K562 (cell line): ENCODE measurements around the gene UQCC2. TPM values are rescaled to one million over a fixed set of nuclear protein-coding genes. Genes with fewer than 3 reads are reported as not detected.

Source experiments
- ATAC-seq: fragments of 200-7000 bp; cut with Tn5 transposase; 3 replicates; pipeline ENCODE4 v1.9.1; 2020; ENCODE audit warnings: moderate library complexity
- BruUV-seq: library from RNA; stranded (reverse); fragments of 400-500 nt; replicated peaks from 2 replicates; lab custom pipeline; 2021; lab: Mats Ljungman, UMichigan
- CTCF ChIA-PET: fragments of 300-600 bp; formaldehyde crosslinking; extraction: SDS; loops from one replicate; lab custom pipeline; 2021; ENCODE audit warnings: low intra/inter-chr PET ratio; lab: Yijun Ruan, JAX
- POLR2A ChIA-PET: fragments of 300-600, 350-650 bp; sonication (Branson Sonifier 250); formaldehyde crosslinking; extraction: SDS; loops from one replicate; lab custom pipeline; 2021; ENCODE audit warnings: antibody characterized with exemption, inconsistent platforms; lab: Yijun Ruan, JAX
- DNase-seq, 4 experiments: peaks; one replicate each; pipeline versions ENCODE4 v3.0.0 to v3.0.0-alpha.2; 2011 to 2018; ENCODE audit warnings: low spot score in 3 of 4, mixed read lengths in 3 of 4; ENCODE audit errors: extremely low read depth in 1 of 4
- FAIRE-seq: peaks from 2 replicates; lab custom pipeline; 2011; peaks lifted over from hg19 to GRCh38; lab: Jason Lieb, UNC
- H2AFZ ChIP-seq: 2 replicates; pipeline ENCODE4 v1.6.0; 2011; ENCODE audit warnings: low read depth, low read length, control low read depth, inconsistent platforms
- H3K27ac ChIP-seq: fragments of 200-600 bp; 3 replicates; pipeline ENCODE4 v1.8.0; 2011; ENCODE audit warnings: low read depth, mild to moderate bottlenecking, control low read depth, inconsistent platforms, low read length, moderate library complexity, mixed read lengths; ENCODE audit errors: extremely low read depth
- H3K27me3 ChIP-seq, 2 experiments: fragments of 300-600 bp in 1 of 2; 2 replicates in 1 of 2; 3 replicates in 1 of 2; pipeline versions ENCODE4 v1.6.0 to v1.8.0; 2011; ENCODE audit warnings: inconsistent platforms in 2 of 2, low read length in 2 of 2, mild to moderate bottlenecking in 1 of 2, mixed read lengths in 1 of 2, moderate library complexity in 1 of 2; ENCODE audit not compliant: control insufficient read depth in 2 of 2, insufficient read depth in 2 of 2
- H3K36me3 ChIP-seq: fragments of 300-600 bp; 3 replicates; pipeline ENCODE4 v1.8.0; 2011; ENCODE audit warnings: mild to moderate bottlenecking, low read length, inconsistent platforms; ENCODE audit not compliant: control insufficient read depth, insufficient read depth
- H3K4me1 ChIP-seq, 2 experiments: fragments of 200-600 bp in 1 of 2; replicated peaks in 1 of 2; 2 replicates in 1 of 2; 3 replicates in 1 of 2; pipeline versions ENCODE4 v1.5.1 to v1.8.0; 2011; ENCODE audit warnings: inconsistent platforms in 2 of 2, low read length in 2 of 2, mild to moderate bottlenecking in 1 of 2, mixed read lengths in 1 of 2, moderate library complexity in 1 of 2; ENCODE audit not compliant: control insufficient read depth in 2 of 2, insufficient read depth in 2 of 2
- H3K4me2 ChIP-seq: 2 replicates; pipeline ENCODE4 v1.6.1; 2011; ENCODE audit warnings: low read length, control low read depth, inconsistent platforms, mixed read lengths; ENCODE audit not compliant: insufficient read depth
- H3K4me3 ChIP-seq: fragments of 200-600 bp; sonication (generic), shearing (Covaris generic); 2 replicates; pipeline ENCODE4 v1.5.1; 2016; ENCODE audit warnings: control low read depth, inconsistent platforms
- H3K79me2 ChIP-seq: fragments of 200-600 bp; 3 replicates; pipeline ENCODE4 v1.8.0; 2011; ENCODE audit warnings: low read length, inconsistent platforms; ENCODE audit not compliant: control insufficient read depth, insufficient read depth
- H3K9ac ChIP-seq, 2 experiments: 2 replicates each; pipeline versions ENCODE4 v1.6.0 to v1.6.1; 2011; ENCODE audit warnings: low read depth in 2 of 2, low read length in 2 of 2, control low read depth in 1 of 2, inconsistent platforms in 1 of 2, mild to moderate bottlenecking in 1 of 2, mixed read lengths in 1 of 2; ENCODE audit not compliant: insufficient read depth in 1 of 2
- H3K9me1 ChIP-seq: one replicate; pipeline ENCODE4 v1.6.0; 2011; ENCODE audit warnings: inconsistent platforms, mild to moderate bottlenecking, low read length, moderate library complexity; ENCODE audit not compliant: control insufficient read depth, insufficient read depth
- H3K9me3 ChIP-seq: replicated peaks from 2 replicates; pipeline ENCODE4 v1.5.1; 2011; ENCODE audit warnings: low read depth, low read length, inconsistent platforms; ENCODE audit not compliant: control insufficient read depth, insufficient read depth
- H4K20me1 ChIP-seq: replicated peaks from 2 replicates; pipeline ENCODE4 v1.6.1; 2011; ENCODE audit warnings: low read length, inconsistent platforms, mixed read lengths; ENCODE audit not compliant: control insufficient read depth, insufficient read depth
- LCOR ChIP-seq: sonication (generic); formaldehyde crosslinking; IDR thresholded peaks from 2 replicates; pipeline ENCODE4 v1.8.0; 2022; ENCODE audit warnings: mild to moderate bottlenecking, missing genetic modification reagents
- SP1 ChIP-seq: sonication (generic); formaldehyde crosslinking; IDR thresholded peaks from 2 replicates; pipeline ENCODE4 v1.8.1; 2022; ENCODE audit warnings: mild to moderate bottlenecking, missing genetic modification reagents
- ZBTB1 ChIP-seq: sonication (generic); formaldehyde crosslinking; IDR thresholded peaks from 2 replicates; pipeline ENCODE4 v1.8.1; 2023; ENCODE audit warnings: missing genetic modification reagents, low read depth, mild to moderate bottlenecking, borderline replicate concordance
- ZNF277 ChIP-seq: fragments of 250-450 bp; sonication (Bioruptor Pico); IDR thresholded peaks from 2 replicates; pipeline ENCODE4 v1.8.0; 2022; ENCODE audit warnings: inconsistent platforms, mild to moderate bottlenecking, moderate library complexity, borderline replicate concordance
- ZNF354B ChIP-seq: fragments of 250-450 bp; sonication (Bioruptor Pico); IDR thresholded peaks from 2 replicates; pipeline ENCODE4 v1.4.0; 2020
- WGBS: fragments of 100-300 bp; shearing (Covaris generic); methylation state at CpG from one replicate; pipeline ENCODE4 v1.1.6; 2016; ENCODE audit warnings: low coverage, mixed read lengths; ENCODE audit not compliant: insufficient coverage; ENCODE audit errors: missing lambda C conversion rate; 5-methylcytosine and 5-hydroxymethylcytosine counted together
- in situ Hi-C: fragments of 300-500 bp; cut with MboI; formaldehyde crosslinking; loops from 4 replicates; pipeline ENCODE4 v1.15.0; 2018; ENCODE audit warnings: inconsistent platforms, mixed read lengths
- intact Hi-C: fragments of 100-400 bp; cut with micrococcal nuclease; formaldehyde crosslinking; loops from 2 replicates; pipeline ENCODE4 v1.14.2; 2022
- polyA plus RNA-seq, 8 experiments: library from polyadenylated mRNA; depleted of rRNA in 4 of 8; stranded (reverse) in 5 of 8; unstranded in 3 of 8; fragments of >200 nt; fragmentation: Nextera tagmentation in 2 of 8; fragmentation: Illumina TruSeq in 1 of 8; extraction: Ambion mirVana in 2 of 8; extraction: Trizol in 1 of 8; gene quantifications; 2 replicates each; pipeline versions ENCODE4 v1.2.1 to v1.2.3, GENCODE V29; 2011 to 2014; ENCODE audit warnings: inconsistent platforms in 1 of 8, missing spikeins in 1 of 8
- total RNA-seq, 7 experiments: library from RNA; depleted of rRNA in 6 of 7; stranded (reverse); fragments of >200 nt in 6 of 7; fragmentation: Illumina TruSeq in 2 of 7; extraction: Trizol in 2 of 7; gene quantifications; 2 replicates each; pipeline versions ENCODE4 v1.2.1 to v1.2.3, GENCODE V29; 2011 to 2021; ENCODE audit warnings: low replicate concordance in 1 of 7

The UQCC2 gene
- total and polyA plus RNA-seq, 9 of the 15 experiments (the other 6 are each of a cell fraction or from before 2014, with no cell fraction given), result 58.5 to 927 (median 158) TPM

- Histone ChIP-seq H2AFZ (no peak overlapping the region), H3K27me3 (no peaks in the 10 kb centered on the region), H3K4me3 (no peak overlapping the region), H3K36me3 (peaks cover 83% of the 10 kb centered on the region), H4K20me1 (no peaks in the 10 kb centered on the region), H3K9me3 (no peaks in the 10 kb centered on the region), H3K79me2 (no peaks in the 10 kb centered on the region), H3K4me1 (peaks cover 5 to 13% of the 10 kb centered on the region in 2 experiments; a peak in 4 of 5 replicates), H3K9me1 (no peaks in the 10 kb centered on the region), H3K27ac (no peak overlapping the region), H3K4me2 (no peak overlapping the region), H3K9ac (peak overlapping the region in 1 of 2 experiments; percentile 35; a peak in 1 of 4 replicates)
- intact Hi-C loops (no loop called here), in situ Hi-C loops (no loop called here)
- DNase-seq (no peak), ATAC-seq (no peak), FAIRE-seq (no peak)
- no TSS peak for BruUV-seq
- ChIA-PET CTCF (interaction anchor here (0.6 to 5.5 kb wide), 3 partner anchors 109 to 1132 kb away, joined by 4 to 60 read pairs (median 20); no protein-coding TSS in a partner anchor), POLR2A (no interaction called here)
- no peak for TF ChIP-seq SP1 (CRISPR knock-in tag)
- TF ChIP-seq ZNF354B, result no peak
- no peak for TF ChIP-seq ZNF277 (CRISPR knock-in tag)
- no peak for TF ChIP-seq LCOR (CRISPR knock-in tag)
- TF ChIP-seq ZBTB1 (CRISPR knock-in tag), result no peak
- 91% methylated on average over 8 of the region's 8 CpGs for WGBS
Observed at GRCh38 chr6:33699131-33699530, 12.4 kb downstream of the UQCC2 start.
